B cell (primary cell): ENCODE results near the gene LYRM1. TPM values are rescaled to one million over a fixed set of nuclear protein-coding genes. Genes with fewer than 3 reads are reported as not detected.
A peak's percentile ranks its signal among the peaks of the same experiment; 100 is the strongest.

Source experiments
- ATAC-seq: fragments of 200-7000 bp; cut with Tn5 transposase; one replicate; pipeline ENCODE4 v1.10.0; 2021; ENCODE audit warnings: low read depth, mild to moderate bottlenecking, moderate number of reproducible peaks, moderate library complexity
- CTCF ChIA-PET: fragments of 350-600 bp; sonication (Branson Sonifier 250); formaldehyde crosslinking; loops from one replicate; lab custom pipeline; 2021; ENCODE audit warnings: antibody characterized with exemption, inconsistent platforms; lab: Charles Lee
- POLR2A ChIA-PET: fragments of 350-600 bp; sonication (Branson Sonifier 250); formaldehyde crosslinking; loops from one replicate; lab custom pipeline; 2021; ENCODE audit warnings: antibody characterized with exemption; lab: Charles Lee
- DNase-seq: peaks from one replicate; pipeline ENCODE4 v3.0.0; 2013
- H2AFZ ChIP-seq: 2 replicates; pipeline ENCODE4 v1.6.1; 2012; ENCODE audit warnings: mild to moderate bottlenecking, low read depth, low read length; ENCODE audit not compliant: insufficient read depth, poor library complexity, severe bottlenecking
- H3K27ac ChIP-seq, 2 donors: 1 replicate in 1 of 2; 2 replicates in 1 of 2; pipeline ENCODE4 v1.5.1; 2012 to 2013; ENCODE audit warnings: low read length in 2 of 2, mild to moderate bottlenecking in 2 of 2, moderate library complexity in 1 of 2
- H3K27me3 ChIP-seq, 4 experiments: fragments of 200-600 bp in 1 of 4; sonication (generic) in 1 of 4; replicated peaks in 1 of 4; 1 replicate in 2 of 4; 2 replicates in 2 of 4; pipeline versions ENCODE4 v1.6.1 to v1.7.0; 2013 to 2016; ENCODE audit warnings: low read length in 3 of 4, mild to moderate bottlenecking in 2 of 4, mixed read lengths in 1 of 4, moderate library complexity in 1 of 4; ENCODE audit not compliant: insufficient read depth in 4 of 4, control insufficient read depth in 3 of 4; ENCODE audit errors: control extremely low read depth in 1 of 4
- H3K36me3 ChIP-seq, 2 experiments: replicated peaks in 1 of 2; 1 replicate in 1 of 2; 2 replicates in 1 of 2; pipeline versions ENCODE4 v1.6.1 to v1.7.1; 2013; ENCODE audit warnings: low read length in 1 of 2; ENCODE audit not compliant: insufficient read depth in 2 of 2, control insufficient read depth in 1 of 2; ENCODE audit errors: control extremely low read depth in 1 of 2, extremely low read depth in 1 of 2
- H3K4me1 ChIP-seq, 2 donors: fragments of 200-600 bp in 1 of 2; sonication (generic) in 1 of 2; 1 replicate in 1 of 2; 2 replicates in 1 of 2; pipeline versions ENCODE4 v1.5.1 to v1.6.1; 2013 to 2017; ENCODE audit warnings: low read length in 2 of 2; ENCODE audit not compliant: control insufficient read depth in 2 of 2, insufficient read depth in 2 of 2
- H3K4me2 ChIP-seq: replicated peaks from 2 replicates; pipeline ENCODE3; 2012; ENCODE audit warnings: mild to moderate bottlenecking, low read depth, low read length; ENCODE audit not compliant: poor library complexity, severe bottlenecking
- H3K4me3 ChIP-seq, 5 experiments: fragments of 200-600 bp in 1 of 5; sonication (generic) in 1 of 5; 1 replicate in 3 of 5; 2 replicates in 2 of 5; pipeline versions ENCODE4 v1.5.1 to v1.7.0; 2011 to 2016; ENCODE audit warnings: low read length in 4 of 5, mild to moderate bottlenecking in 4 of 5, low read depth in 2 of 5, control low read depth in 1 of 5, moderate library complexity in 1 of 5; ENCODE audit not compliant: insufficient read depth in 1 of 5; ENCODE audit errors: control extremely low read depth in 1 of 5, extremely low read depth in 1 of 5
- H3K79me2 ChIP-seq: fragments of 200-600 bp; sonication (generic); one replicate; pipeline ENCODE4 v1.6.0; 2016; ENCODE audit warnings: low read length; ENCODE audit not compliant: control insufficient read depth, insufficient read depth
- H3K9ac ChIP-seq: fragments of 200-600 bp; sonication (generic); 2 replicates; pipeline ENCODE4 v1.6.1; 2017; ENCODE audit warnings: mild to moderate bottlenecking, low read length, moderate library complexity
- H3K9me3 ChIP-seq, 3 donors: one replicate each; pipeline versions ENCODE4 v1.6.1 to v1.7.1; 2013; ENCODE audit warnings: low read length in 2 of 3; ENCODE audit not compliant: control insufficient read depth in 2 of 3, insufficient read depth in 1 of 3; ENCODE audit errors: control extremely low read depth in 1 of 3
- H4K20me1 ChIP-seq: 2 replicates; pipeline ENCODE4 v1.6.0; 2012; ENCODE audit warnings: mild to moderate bottlenecking, low read length; ENCODE audit not compliant: insufficient read depth, control insufficient read depth, poor library complexity, severe bottlenecking
- H3K27ac Mint-ChIP-seq: one replicate; pipeline ENCODE4 v1.8.0; 2021; ENCODE audit warnings: mixed read lengths
- H3K27me3 Mint-ChIP-seq: one replicate; pipeline ENCODE4 v1.8.0; 2021; ENCODE audit warnings: mixed read lengths
- H3K4me1 Mint-ChIP-seq: one replicate; pipeline ENCODE4 v1.8.0; 2021; ENCODE audit warnings: mixed read lengths
- H3K4me3 Mint-ChIP-seq: one replicate; pipeline ENCODE4 v1.8.0; 2021; ENCODE audit warnings: mixed read lengths
- H3K9me3 Mint-ChIP-seq: one replicate; pipeline ENCODE4 v1.8.0; 2022; ENCODE audit warnings: mixed read lengths; ENCODE audit not compliant: insufficient read depth
- CTCF ChIP-seq: fragments of 200-600 bp; IDR thresholded peaks from one replicate; pipeline ENCODE4 v1.8.0; 2022; ENCODE audit warnings: antibody characterized with exemption, mild to moderate bottlenecking
- EZH2 ChIP-seq: IDR thresholded peaks from 2 replicates; pipeline ENCODE4 v1.6.1; 2012; ENCODE audit warnings: borderline replicate concordance, low read depth, mild to moderate bottlenecking, moderate library complexity, low read length; ENCODE audit not compliant: insufficient read depth, poor library complexity, severe bottlenecking
- WGBS: methylation state at CpG from one replicate; pipeline ENCODE4 v1.1.5; 2013; ENCODE audit warnings: missing lambda C conversion rate; ENCODE audit not compliant: insufficient coverage; 5-methylcytosine and 5-hydroxymethylcytosine counted together
- intact Hi-C: fragments of 100-400 bp; cut with micrococcal nuclease; formaldehyde crosslinking; loops from one replicate; pipeline ENCODE4 v1.10.0; 2022
- polyA plus RNA-seq: library from polyadenylated mRNA; depleted of rRNA; stranded (reverse); fragments of >200 nt; gene quantifications from 2 replicates; pipeline ENCODE4 v1.2.3, GENCODE V29; 2012
- total RNA-seq, 2 donors: library from RNA; stranded (reverse); fragments of 120-200 nt in 1 of 2; gene quantifications; 1 replicate in 1 of 2; 2 replicates in 1 of 2; pipeline versions ENCODE4 v1.2.3 to v1.2.4, GENCODE V29; 2013 to 2022

The LYRM1 gene
- total and polyA plus RNA-seq, 2 donors (not counting 1 experiment from before 2014, with no cell fraction given), result 20.0 to 21.8 TPM

GRCh38 chr16:20897922-20898321 lies 2.6 kb upstream of the LYRM1 start:
- H2AFZ ChIP-seq, result no peak overlapping the region
- H3K4me1 ChIP-seq, result peaks cover 23 to 28% of the 10 kb centered on the region in 2 donors
- peak overlapping the region; percentile 18 for H3K4me3 Mint-ChIP-seq
- H3K27ac ChIP-seq, result no peak overlapping the region
- TF ChIP-seq EZH2 (no peak), CTCF (no peak)
- H3K27ac Mint-ChIP-seq, result no peak overlapping the region
- 90% methylated on average over 2 of the region's 3 CpGs for WGBS
- H3K4me2 ChIP-seq, result no peak overlapping the region
- ChIA-PET POLR2A (no interaction called here), CTCF (interaction anchor here (2.0 kb wide), 1 partner anchor 47 kb away, joined by 9 read pairs; no protein-coding TSS in a partner anchor)
- H3K9me3 Mint-ChIP-seq, result no peaks in the 10 kb centered on the region
- H4K20me1 ChIP-seq, result no peaks in the 10 kb centered on the region
- no peak for ATAC-seq
- H3K9me3 ChIP-seq, result no peaks in the 10 kb centered on the region
- no peaks in the 10 kb centered on the region for H3K27me3 ChIP-seq
- H3K79me2 ChIP-seq, result peaks cover 48% of the 10 kb centered on the region
- no peaks in the 10 kb centered on the region for H3K27me3 Mint-ChIP-seq
- DNase-seq, result no peak
- intact Hi-C loops, result no loop called here
- no peak overlapping the region for H3K9ac ChIP-seq
- peaks cover 46% of the 10 kb centered on the region for H3K4me1 Mint-ChIP-seq
- H3K4me3 ChIP-seq, result no peak overlapping the region
- peaks cover 0 to 2% of the 10 kb centered on the region in 2 experiments for H3K36me3 ChIP-seq

DNA sequence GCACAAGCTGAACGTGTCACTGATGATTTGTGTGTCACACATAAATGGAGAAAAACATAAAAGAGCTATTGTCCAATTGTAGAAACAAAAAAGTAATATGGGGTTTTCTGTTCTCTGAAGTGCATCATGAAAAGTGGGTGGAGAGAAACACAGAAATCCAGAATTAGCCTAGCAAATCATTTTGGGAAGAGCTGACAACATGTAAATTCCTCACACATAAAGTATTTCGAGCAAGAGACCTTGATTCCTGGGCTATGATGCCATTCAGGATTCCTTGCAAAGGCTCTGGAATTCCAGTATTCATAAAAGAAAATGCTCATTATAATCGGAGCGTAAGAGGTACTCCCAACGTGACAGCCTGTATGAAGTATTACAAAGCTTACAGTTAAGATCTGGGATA lies 1.5 kb upstream of the LYRM1 start:
- Histone ChIP-seq H3K36me3 (peaks cover 0 to 2% of the 10 kb centered on the region in 2 experiments), H3K9ac (peak overlapping the region; percentile 98), H3K4me2 (peak overlapping the region; percentile 90), H4K20me1 (no peaks in the 10 kb centered on the region), H3K27me3 (no peaks in the 10 kb centered on the region), H3K4me1 (peaks cover 35 to 40% of the 10 kb centered on the region in 2 donors), H3K4me3 (no peak overlapping the region), H3K27ac (peak overlapping the region in 1 of 2 donors; percentile 96), H3K79me2 (peaks cover 47% of the 10 kb centered on the region), H2AFZ (peak overlapping the region; percentile 86), H3K9me3 (no peaks in the 10 kb centered on the region)
- POLR2A ChIA-PET, result interaction anchor here (0.8 kb wide), 1 partner anchor 282 kb away, joined by 5 read pairs; no protein-coding TSS in a partner anchor
- H3K27me3 Mint-ChIP-seq, result no peaks in the 10 kb centered on the region
- ATAC-seq (no peak), DNase-seq (no peak)
- intact Hi-C loops, result no loop called here
- no CpG with 5 or more reads among the region's 5 CpGs for WGBS
- H3K27ac Mint-ChIP-seq, result peak overlapping the region; percentile 95
- peak overlapping the region; percentile 94 for H3K4me3 Mint-ChIP-seq
- TF ChIP-seq CTCF (no peak), EZH2 (no peak)
- H3K4me1 Mint-ChIP-seq, result peaks cover 55% of the 10 kb centered on the region
- H3K9me3 Mint-ChIP-seq, result no peaks in the 10 kb centered on the region
- CTCF ChIA-PET, result interaction anchor here (1.6 to 2.0 kb wide), 2 partner anchors 10 to 49 kb away, joined by 3 to 9 read pairs; no protein-coding TSS in a partner anchor
